IMR-90 (cell line): ENCODE measurements around the gene PPP1R12B. TPM values are rescaled to one million over a fixed set of nuclear protein-coding genes. Genes with fewer than 3 reads are reported as not detected.

ENCODE experiments used
- ATAC-seq: fragments of 200-7000 bp; cut with Tn5 transposase; 2 replicates; pipeline ENCODE4 v1.9.1; 2020; ENCODE audit warnings: low read depth, mild to moderate bottlenecking, moderate library complexity
- BruUV-seq: library from RNA; stranded (reverse); fragments of 400-500 nt; replicated peaks from 2 replicates; lab custom pipeline; 2021; lab: Mats Ljungman, UMichigan
- CTCF ChIA-PET: fragments of 300-600 bp; formaldehyde crosslinking; extraction: SDS; loops from one replicate; lab custom pipeline; 2021; ENCODE audit warnings: antibody characterized with exemption; lab: Yijun Ruan, JAX
- POLR2A ChIA-PET: fragments of 300-600 bp; sonication (Branson Sonifier 250); formaldehyde crosslinking; loops from one replicate; lab custom pipeline; 2022; ENCODE audit warnings: antibody characterized with exemption; ENCODE audit not compliant: unreplicated experiment; lab: Charles Lee
- DNase-seq: peaks from one replicate; pipeline ENCODE4 v3.0.0; 2013
- H2AFZ ChIP-seq: replicated peaks from 2 replicates; pipeline ENCODE3; 2013; ENCODE audit warnings: low read length, mild to moderate bottlenecking; ENCODE audit not compliant: poor library complexity
- H2AK5ac ChIP-seq: 2 replicates; pipeline ENCODE4 v1.6.1; 2013; ENCODE audit warnings: low read depth, low read length, inconsistent platforms
- H2AK9ac ChIP-seq: replicated peaks from 2 replicates; pipeline ENCODE3; 2013; ENCODE audit warnings: mild to moderate bottlenecking, low read depth, low read length, moderate library complexity; ENCODE audit not compliant: poor library complexity
- H2BK120ac ChIP-seq: 2 replicates; pipeline ENCODE4 v1.6.1; 2013; ENCODE audit warnings: low read depth, low read length, inconsistent platforms
- H2BK15ac ChIP-seq: 3 replicates; pipeline ENCODE4 v1.6.1; 2013; ENCODE audit warnings: low read depth, low read length, inconsistent platforms
- H2BK20ac ChIP-seq: 2 replicates; pipeline ENCODE4 v1.6.1; 2013; ENCODE audit warnings: low read depth, mild to moderate bottlenecking, inconsistent platforms, low read length, moderate library complexity
- H2BK5ac ChIP-seq: 2 replicates; pipeline ENCODE4 v1.6.1; 2013; ENCODE audit warnings: mild to moderate bottlenecking, low read depth, low read length, inconsistent platforms; ENCODE audit not compliant: poor library complexity, severe bottlenecking
- H3K14ac ChIP-seq: replicated peaks from 2 replicates; pipeline ENCODE4 v1.6.1; 2013; ENCODE audit warnings: low read depth, low read length, inconsistent platforms
- H3K18ac ChIP-seq: 2 replicates; pipeline ENCODE4 v1.6.1; 2013; ENCODE audit warnings: low read depth, low read length, control low read depth
- H3K23ac ChIP-seq: 2 replicates; pipeline ENCODE4 v1.6.1; 2013; ENCODE audit warnings: low read depth, low read length, inconsistent platforms
- H3K27ac ChIP-seq: 2 replicates; pipeline ENCODE4 v1.5.1; 2013; ENCODE audit warnings: mild to moderate bottlenecking, control low read depth, low read length; ENCODE audit not compliant: insufficient read depth
- H3K27me3 ChIP-seq: 2 replicates; pipeline ENCODE4 v1.6.1; 2013; ENCODE audit warnings: low read length; ENCODE audit not compliant: control insufficient read depth, insufficient read depth
- H3K36me3 ChIP-seq: 2 replicates; pipeline ENCODE4 v1.6.1; 2013; ENCODE audit warnings: low read length, mixed read lengths; ENCODE audit not compliant: control insufficient read depth, insufficient read depth
- H3K4ac ChIP-seq: 2 replicates; pipeline ENCODE4 v1.6.1; 2013; ENCODE audit warnings: low read depth, low read length, inconsistent platforms
- H3K4me1 ChIP-seq: 2 replicates; pipeline ENCODE4 v1.6.1; 2013; ENCODE audit warnings: low read length, mixed read lengths; ENCODE audit not compliant: control insufficient read depth, insufficient read depth
- H3K4me2 ChIP-seq: 2 replicates; pipeline ENCODE4 v1.6.1; 2013; ENCODE audit warnings: low read depth, mild to moderate bottlenecking, control low read depth, low read length, moderate library complexity
- H3K4me3 ChIP-seq: 2 replicates; pipeline ENCODE4 v1.5.1; 2013; ENCODE audit warnings: low read depth, mild to moderate bottlenecking, control low read depth, low read length, moderate library complexity; ENCODE audit not compliant: insufficient read depth
- H3K56ac ChIP-seq: 2 replicates; pipeline ENCODE4 v1.6.1; 2013; ENCODE audit warnings: low read length, inconsistent platforms; ENCODE audit not compliant: insufficient read depth; ENCODE audit errors: extremely low read depth
- H3K79me1 ChIP-seq, 2 experiments: 2 replicates each; pipeline ENCODE4 v1.6.1; 2013; ENCODE audit warnings: low read length in 2 of 2, inconsistent platforms in 1 of 2, low read depth in 1 of 2
- H3K9ac ChIP-seq: 2 replicates; pipeline ENCODE4 v1.6.1; 2013; ENCODE audit warnings: low read depth, low read length, control low read depth
- H3K9me1 ChIP-seq: 2 replicates; pipeline ENCODE4 v1.6.1; 2013; ENCODE audit warnings: low read length, inconsistent platforms; ENCODE audit not compliant: insufficient read depth
- H3K9me3 ChIP-seq: 2 replicates; pipeline ENCODE4 v1.6.1; 2013; ENCODE audit warnings: low read length; ENCODE audit not compliant: control insufficient read depth, insufficient read depth
- H4K20me1 ChIP-seq: 2 replicates; pipeline ENCODE4 v1.6.1; 2013; ENCODE audit warnings: low read length, inconsistent platforms; ENCODE audit not compliant: insufficient read depth
- H4K5ac ChIP-seq: 2 replicates; pipeline ENCODE4 v1.6.1; 2013; ENCODE audit warnings: mild to moderate bottlenecking, low read depth, low read length, control low read depth
- H4K8ac ChIP-seq, 2 experiments: 2 replicates each; pipeline ENCODE4 v1.6.1; 2013; ENCODE audit warnings: low read depth in 2 of 2, low read length in 2 of 2, control low read depth in 1 of 2, inconsistent platforms in 1 of 2
- H4K91ac ChIP-seq: 2 replicates; pipeline ENCODE4 v1.6.1; 2013; ENCODE audit warnings: low read depth, low read length, inconsistent platforms; ENCODE audit not compliant: insufficient read depth
- FOS ChIP-seq: fragments of 150-350 bp; IDR thresholded peaks from 2 replicates; pipeline ENCODE4 v1.6.1; 2016; ENCODE audit warnings: low read depth, low read length
- MAZ ChIP-seq: IDR thresholded peaks from 2 replicates; pipeline ENCODE4 v1.6.1; 2012; ENCODE audit warnings: low read depth, mild to moderate bottlenecking, low read length, improper control_type of control experiment, moderate library complexity, borderline replicate concordance
- MXI1 ChIP-seq: IDR thresholded peaks from 2 replicates; pipeline ENCODE4 v1.6.1; 2012; ENCODE audit warnings: low read depth, mild to moderate bottlenecking, low read length, moderate library complexity, borderline replicate concordance
- NFE2L2 ChIP-seq: fragments of 150-350 bp; IDR thresholded peaks from 2 replicates; pipeline ENCODE4 v1.6.1; 2016; ENCODE audit warnings: low read depth, mild to moderate bottlenecking, low read length
- POLR2A ChIP-seq: IDR thresholded peaks from 2 replicates; pipeline ENCODE4 v1.6.1; 2012; ENCODE audit warnings: mild to moderate bottlenecking, low read depth, low read length
- RAD21 ChIP-seq: IDR thresholded peaks from 2 replicates; pipeline ENCODE4 v1.6.1; 2012; ENCODE audit warnings: low read length, improper control_type of control experiment
- RCOR1 ChIP-seq: IDR thresholded peaks from 2 replicates; pipeline ENCODE4 v1.6.1; 2012; ENCODE audit warnings: mild to moderate bottlenecking, low read length, improper control_type of control experiment; ENCODE audit not compliant: insufficient replicate concordance
- RFX5 ChIP-seq: IDR thresholded peaks from 2 replicates; pipeline ENCODE4 v1.8.0; 2012; ENCODE audit warnings: low read depth, mild to moderate bottlenecking, low read length, moderate library complexity
- SMC3 ChIP-seq: fragments of 150-350 bp; IDR thresholded peaks from 2 replicates; pipeline ENCODE4 v1.6.1; 2016; ENCODE audit warnings: low read depth, mild to moderate bottlenecking, antibody characterized with exemption, low read length, moderate library complexity
- USF2 ChIP-seq: fragments of 150-350 bp; IDR thresholded peaks from 2 replicates; pipeline ENCODE4 v1.6.1; 2017; ENCODE audit warnings: mild to moderate bottlenecking, antibody characterized with exemption, low read length, low read depth
- WGBS, 2 experiments: methylation state at CpG; one replicate each; pipeline versions ENCODE4 v1.1.5 to v1.1.7; 2013; ENCODE audit warnings: missing lambda C conversion rate in 2 of 2; ENCODE audit not compliant: insufficient read length in 1 of 2; ENCODE audit errors: extremely low coverage in 2 of 2; 5-methylcytosine and 5-hydroxymethylcytosine counted together
- dilution Hi-C: fragments of 300-500 bp; cut with HindIII; formaldehyde crosslinking; loops from one replicate; pipeline ENCODE4 v1.14.3; 2018; ENCODE audit warnings: low sequenced_read_pairs; ENCODE audit not compliant: unreplicated experiment
- in situ Hi-C: fragments of 300-500 bp; cut with MboI; formaldehyde crosslinking; loops from 3 replicates; pipeline ENCODE4 v1.14.3; 2019; ENCODE audit warnings: low sequenced_read_pairs, inconsistent platforms, mixed read lengths
- intact Hi-C: fragments of 100-400 bp; cut with micrococcal nuclease; formaldehyde crosslinking; loops from 2 replicates; pipeline ENCODE4 v1.10.0; 2022
- polyA plus RNA-seq, 3 experiments: library from polyadenylated mRNA; depleted of rRNA; stranded (reverse); fragments of >200 nt; gene quantifications; 2 replicates each; pipeline ENCODE4 v1.2.3, GENCODE V29; 2012; ENCODE audit warnings: low replicate concordance in 1 of 3
- total RNA-seq: library from RNA; depleted of rRNA; stranded (reverse); fragments of >200 nt; gene quantifications from 2 replicates; pipeline ENCODE4 v1.2.3, GENCODE V29; 2012
- TF ChIP-seq, protein P1 (sequence below): conservative IDR thresholded peaks from 2 replicates; pipeline ENCODE4 v1.5.1; 2012; ENCODE audit warnings: mild to moderate bottlenecking, low read depth, low read length, improper control_type of control experiment
- TF ChIP-seq, protein P2 (sequence below): fragments of 150-350 bp; IDR thresholded peaks from 2 replicates; pipeline ENCODE4 v1.6.1; 2016; ENCODE audit warnings: low read depth, mild to moderate bottlenecking, low read length, moderate library complexity, borderline replicate concordance

The PPP1R12B gene
- total and polyA plus RNA-seq, 2 of the 4 experiments (the other 2 are of a cell fraction), result 8.5 to 12.0 TPM

- Histone ChIP-seq H3K9ac (no peak overlapping the region), H3K27ac (no peak overlapping the region), H3K23ac (no peak overlapping the region), H2BK5ac (no peak overlapping the region), H3K4me2 (no peak overlapping the region), H2AK5ac (no peak overlapping the region), H4K20me1 (no peaks in the 10 kb centered on the region; the same call in 1 of the 2 replicates), H3K9me3 (no peaks in the 10 kb centered on the region), H4K5ac (no peak overlapping the region), H4K91ac (no peak overlapping the region), H3K56ac (no peak overlapping the region), H3K18ac (no peak overlapping the region), H2AFZ (no peak overlapping the region), H2AK9ac (no peak overlapping the region), H3K36me3 (no peaks in the 10 kb centered on the region), H2BK120ac (no peak overlapping the region), H4K8ac (no peak overlapping the region), H3K4me3 (no peak overlapping the region), H3K14ac (no peak overlapping the region), H3K79me1 (peaks cover 9 to 15% of the 10 kb centered on the region in 2 experiments; a peak in 2 of 4 replicates), H3K9me1 (no peaks in the 10 kb centered on the region), H3K27me3 (no peaks in the 10 kb centered on the region), H2BK15ac (no peak overlapping the region), H3K4ac (no peak overlapping the region), H2BK20ac (no peak overlapping the region), H3K4me1 (peaks cover 2% of the 10 kb centered on the region)
- no peak for DNase-seq
- no peak for ATAC-seq
- intact Hi-C loops, result no loop called here
- dilution Hi-C loops, result no loop called here
- in situ Hi-C loops, result no loop called here
- POLR2A ChIA-PET, result no interaction called here
- WGBS, 2 experiments, result no CpG with 5 or more reads among the region's 2 CpGs
- CTCF ChIA-PET, result no interaction called here
- BruUV-seq, result no TSS peak
- TF ChIP-seq RAD21, result no peak
- TF ChIP-seq, protein P1, sequence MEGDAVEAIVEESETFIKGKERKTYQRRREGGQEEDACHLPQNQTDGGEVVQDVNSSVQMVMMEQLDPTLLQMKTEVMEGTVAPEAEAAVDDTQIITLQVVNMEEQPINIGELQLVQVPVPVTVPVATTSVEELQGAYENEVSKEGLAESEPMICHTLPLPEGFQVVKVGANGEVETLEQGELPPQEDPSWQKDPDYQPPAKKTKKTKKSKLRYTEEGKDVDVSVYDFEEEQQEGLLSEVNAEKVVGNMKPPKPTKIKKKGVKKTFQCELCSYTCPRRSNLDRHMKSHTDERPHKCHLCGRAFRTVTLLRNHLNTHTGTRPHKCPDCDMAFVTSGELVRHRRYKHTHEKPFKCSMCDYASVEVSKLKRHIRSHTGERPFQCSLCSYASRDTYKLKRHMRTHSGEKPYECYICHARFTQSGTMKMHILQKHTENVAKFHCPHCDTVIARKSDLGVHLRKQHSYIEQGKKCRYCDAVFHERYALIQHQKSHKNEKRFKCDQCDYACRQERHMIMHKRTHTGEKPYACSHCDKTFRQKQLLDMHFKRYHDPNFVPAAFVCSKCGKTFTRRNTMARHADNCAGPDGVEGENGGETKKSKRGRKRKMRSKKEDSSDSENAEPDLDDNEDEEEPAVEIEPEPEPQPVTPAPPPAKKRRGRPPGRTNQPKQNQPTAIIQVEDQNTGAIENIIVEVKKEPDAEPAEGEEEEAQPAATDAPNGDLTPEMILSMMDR, result no peak
- TF ChIP-seq SMC3, result no peak
- TF ChIP-seq MAZ, result no peak
- no peak for TF ChIP-seq USF2
- TF ChIP-seq POLR2A, result no peak
- no peak for TF ChIP-seq FOS
- TF ChIP-seq, protein P2, sequence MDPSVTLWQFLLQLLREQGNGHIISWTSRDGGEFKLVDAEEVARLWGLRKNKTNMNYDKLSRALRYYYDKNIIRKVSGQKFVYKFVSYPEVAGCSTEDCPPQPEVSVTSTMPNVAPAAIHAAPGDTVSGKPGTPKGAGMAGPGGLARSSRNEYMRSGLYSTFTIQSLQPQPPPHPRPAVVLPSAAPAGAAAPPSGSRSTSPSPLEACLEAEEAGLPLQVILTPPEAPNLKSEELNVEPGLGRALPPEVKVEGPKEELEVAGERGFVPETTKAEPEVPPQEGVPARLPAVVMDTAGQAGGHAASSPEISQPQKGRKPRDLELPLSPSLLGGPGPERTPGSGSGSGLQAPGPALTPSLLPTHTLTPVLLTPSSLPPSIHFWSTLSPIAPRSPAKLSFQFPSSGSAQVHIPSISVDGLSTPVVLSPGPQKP, result no peak
- no peak for TF ChIP-seq MXI1
- TF ChIP-seq RCOR1, result no peak
- no peak for TF ChIP-seq NFE2L2
- no peak for TF ChIP-seq RFX5
These were observed 13.7 kb downstream of the PPP1R12B start for GRCh38 chr1:202362212-202362611.
